OCI-LY1 (cell line): ENCODE measurements around the gene GALNT18.

Source experiments
- H2AFZ ChIP-seq: fragments of 200-600 bp; sonication (generic), shearing (Covaris generic); 2 replicates; pipeline ENCODE4 v1.6.0; 2014; ENCODE audit warnings: antibody characterized with exemption, mild to moderate bottlenecking, low read length
- H3F3A ChIP-seq: fragments of 200-600 bp; sonication (generic), shearing (Covaris generic); 2 replicates; pipeline ENCODE4 v1.6.0; 2014; ENCODE audit warnings: mild to moderate bottlenecking, antibody characterized with exemption, low read length, moderate library complexity; ENCODE audit not compliant: insufficient read depth
- H3K27ac ChIP-seq: fragments of 200-600 bp; sonication (generic); 2 replicates; pipeline ENCODE4 v1.5.1; 2014; ENCODE audit warnings: low read length, mixed run types, mild to moderate bottlenecking, low read depth; ENCODE audit not compliant: poor library complexity, severe bottlenecking
- H3K27me3 ChIP-seq: fragments of 200-600 bp; sonication (generic); 2 replicates; pipeline ENCODE4 v1.6.0; 2014; ENCODE audit warnings: antibody characterized with exemption, mild to moderate bottlenecking, low read length, moderate library complexity; ENCODE audit not compliant: insufficient read depth
- H3K36me3 ChIP-seq: fragments of 200-600 bp; sonication (generic); 2 replicates; pipeline ENCODE4 v1.6.1; 2014; ENCODE audit warnings: mild to moderate bottlenecking, antibody characterized with exemption, low read length, moderate library complexity, mixed read lengths; ENCODE audit not compliant: insufficient read depth
- H3K4me1 ChIP-seq: fragments of 200-600 bp; sonication (generic); 2 replicates; pipeline ENCODE4 v1.5.1; 2014; ENCODE audit warnings: mild to moderate bottlenecking, low read length, moderate library complexity; ENCODE audit not compliant: insufficient read depth, severe bottlenecking
- H3K4me2 ChIP-seq: fragments of 200-600 bp; sonication (generic), shearing (Covaris generic); 2 replicates; pipeline ENCODE4 v1.6.1; 2014; ENCODE audit warnings: low read length
- H3K4me3 ChIP-seq: fragments of 200-600 bp; sonication (generic); 2 replicates; pipeline ENCODE4 v1.5.1; 2014; ENCODE audit warnings: low read length, low read depth, mild to moderate bottlenecking, mixed read lengths; ENCODE audit not compliant: poor library complexity, severe bottlenecking
- H3K79me2 ChIP-seq: fragments of 200-600 bp; shearing (Covaris generic); 2 replicates; pipeline ENCODE4 v1.6.1; 2016; ENCODE audit warnings: mixed run types, low read length, mixed read lengths; ENCODE audit not compliant: insufficient read depth
- H3K9ac ChIP-seq: fragments of 200-600 bp; sonication (generic), shearing (Covaris generic); 2 replicates; pipeline ENCODE4 v1.6.1; 2014; ENCODE audit warnings: mild to moderate bottlenecking, low read length, mixed read lengths
- H3K9me2 ChIP-seq: fragments of 200-600 bp; sonication (generic), shearing (Covaris generic); 2 replicates; pipeline ENCODE4 v1.6.1; 2014; ENCODE audit warnings: low read depth, mild to moderate bottlenecking, low read length, mixed read lengths
- H3K9me3 ChIP-seq: fragments of 200-600 bp; shearing (Covaris generic); 2 replicates; pipeline ENCODE4 v1.6.1; 2014; ENCODE audit warnings: low read length, mixed read lengths
- H4K20me1 ChIP-seq: fragments of 200-600 bp; sonication (generic), shearing (Covaris generic); 2 replicates; pipeline ENCODE4 v1.6.0; 2016; ENCODE audit warnings: mild to moderate bottlenecking, low read length; ENCODE audit not compliant: insufficient read depth
- EZH2 ChIP-seq: fragments of 200-600 bp; sonication (generic), shearing (Covaris generic); IDR thresholded peaks from 2 replicates; pipeline ENCODE4 v1.8.0; 2017; ENCODE audit warnings: borderline replicate concordance, mixed run types, mild to moderate bottlenecking, antibody characterized with exemption, low read length, moderate library complexity, mixed read lengths
- TF ChIP-seq, protein P1 (sequence below): fragments of 200-600 bp; sonication (generic), shearing (Covaris generic); IDR thresholded peaks from 2 replicates; pipeline ENCODE4 v1.5.1; 2017; ENCODE audit warnings: mild to moderate bottlenecking, antibody characterized with exemption, low read length, moderate library complexity, mixed read lengths

The GALNT18 gene

DNA sequence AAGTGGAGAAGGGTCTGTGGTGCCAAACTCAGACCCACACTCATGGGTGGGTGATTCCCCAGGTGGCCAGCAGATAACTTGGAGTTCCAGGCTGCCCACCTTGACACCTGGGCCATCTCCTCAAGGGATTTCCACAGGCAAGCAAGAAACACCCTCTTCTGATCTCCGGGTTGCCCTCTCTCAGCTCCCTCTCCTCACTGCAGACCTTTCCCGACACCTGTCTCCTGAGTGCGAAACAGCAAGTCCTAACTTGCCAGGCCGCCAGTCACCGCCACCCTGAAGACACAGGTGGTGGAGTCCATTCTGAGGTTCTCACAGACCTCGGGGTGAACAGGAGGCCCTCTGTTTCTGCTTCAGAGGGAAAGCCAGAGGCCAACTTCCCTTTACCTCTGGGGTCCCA, 16.6 kb downstream of the GALNT18 start:
- no peak for TF ChIP-seq EZH2
- TF ChIP-seq, protein P1, sequence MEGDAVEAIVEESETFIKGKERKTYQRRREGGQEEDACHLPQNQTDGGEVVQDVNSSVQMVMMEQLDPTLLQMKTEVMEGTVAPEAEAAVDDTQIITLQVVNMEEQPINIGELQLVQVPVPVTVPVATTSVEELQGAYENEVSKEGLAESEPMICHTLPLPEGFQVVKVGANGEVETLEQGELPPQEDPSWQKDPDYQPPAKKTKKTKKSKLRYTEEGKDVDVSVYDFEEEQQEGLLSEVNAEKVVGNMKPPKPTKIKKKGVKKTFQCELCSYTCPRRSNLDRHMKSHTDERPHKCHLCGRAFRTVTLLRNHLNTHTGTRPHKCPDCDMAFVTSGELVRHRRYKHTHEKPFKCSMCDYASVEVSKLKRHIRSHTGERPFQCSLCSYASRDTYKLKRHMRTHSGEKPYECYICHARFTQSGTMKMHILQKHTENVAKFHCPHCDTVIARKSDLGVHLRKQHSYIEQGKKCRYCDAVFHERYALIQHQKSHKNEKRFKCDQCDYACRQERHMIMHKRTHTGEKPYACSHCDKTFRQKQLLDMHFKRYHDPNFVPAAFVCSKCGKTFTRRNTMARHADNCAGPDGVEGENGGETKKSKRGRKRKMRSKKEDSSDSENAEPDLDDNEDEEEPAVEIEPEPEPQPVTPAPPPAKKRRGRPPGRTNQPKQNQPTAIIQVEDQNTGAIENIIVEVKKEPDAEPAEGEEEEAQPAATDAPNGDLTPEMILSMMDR: no peak
- H3K27ac ChIP-seq: no peak overlapping the region
- H3K9me2 ChIP-seq: no peaks in the 10 kb centered on the region
- H4K20me1 ChIP-seq: no peaks in the 10 kb centered on the region
- no peak overlapping the region for H3K9ac ChIP-seq
- H2AFZ ChIP-seq: no peak overlapping the region
- no peak overlapping the region for H3K4me2 ChIP-seq
- H3K4me3 ChIP-seq: no peak overlapping the region
- no peaks in the 10 kb centered on the region for H3K36me3 ChIP-seq
- no peaks in the 10 kb centered on the region for H3K79me2 ChIP-seq
- no peaks in the 10 kb centered on the region for H3K9me3 ChIP-seq
- no peaks in the 10 kb centered on the region for H3F3A ChIP-seq
- peaks cover 4% of the 10 kb centered on the region; the same call in 1 of the 2 replicates for H3K27me3 ChIP-seq
- no peaks in the 10 kb centered on the region for H3K4me1 ChIP-seq

DNA sequence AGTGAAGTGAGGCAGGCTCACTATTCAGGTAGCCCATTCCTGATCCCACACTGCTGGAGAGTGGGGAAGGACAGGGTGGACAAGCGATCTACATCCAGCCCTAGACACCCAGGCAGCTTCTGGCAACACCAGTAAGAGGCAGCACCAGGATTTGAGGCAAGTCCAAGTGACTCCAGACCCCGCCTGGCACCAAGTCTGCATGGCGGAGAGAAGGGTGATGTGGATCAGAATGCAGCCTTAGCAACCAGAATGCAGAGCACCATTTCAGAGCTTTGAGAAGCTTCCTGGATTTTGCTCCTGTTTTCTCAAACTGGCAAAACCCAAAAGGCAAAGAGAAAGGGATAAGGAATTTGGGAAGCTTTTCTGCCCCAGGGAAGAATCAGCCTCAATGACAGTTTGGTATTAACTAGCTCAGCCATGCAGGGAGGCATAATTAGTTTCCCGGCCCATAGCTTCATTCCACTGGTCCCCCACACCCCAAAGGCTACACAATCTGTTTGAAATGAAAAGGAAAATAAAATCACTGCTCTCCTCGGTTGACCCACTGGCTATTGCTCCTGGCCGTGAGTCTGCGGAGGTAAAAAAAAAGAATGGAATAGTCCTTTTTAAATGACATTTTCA, 17.3 kb downstream of the GALNT18 start:
- Histone ChIP-seq H2AFZ (no peak overlapping the region), H3K9ac (no peak overlapping the region), H3K27me3 (peaks cover 4% of the 10 kb centered on the region; the same call in 1 of the 2 replicates), H3K79me2 (no peaks in the 10 kb centered on the region), H3K27ac (no peak overlapping the region), H3K4me1 (no peaks in the 10 kb centered on the region), H3K9me3 (no peaks in the 10 kb centered on the region), H3K9me2 (no peaks in the 10 kb centered on the region), H3F3A (no peaks in the 10 kb centered on the region), H4K20me1 (no peaks in the 10 kb centered on the region), H3K36me3 (no peaks in the 10 kb centered on the region), H3K4me3 (no peak overlapping the region), H3K4me2 (no peak overlapping the region)
- TF ChIP-seq, protein P1: no peak
- TF ChIP-seq EZH2: no peak

DNA sequence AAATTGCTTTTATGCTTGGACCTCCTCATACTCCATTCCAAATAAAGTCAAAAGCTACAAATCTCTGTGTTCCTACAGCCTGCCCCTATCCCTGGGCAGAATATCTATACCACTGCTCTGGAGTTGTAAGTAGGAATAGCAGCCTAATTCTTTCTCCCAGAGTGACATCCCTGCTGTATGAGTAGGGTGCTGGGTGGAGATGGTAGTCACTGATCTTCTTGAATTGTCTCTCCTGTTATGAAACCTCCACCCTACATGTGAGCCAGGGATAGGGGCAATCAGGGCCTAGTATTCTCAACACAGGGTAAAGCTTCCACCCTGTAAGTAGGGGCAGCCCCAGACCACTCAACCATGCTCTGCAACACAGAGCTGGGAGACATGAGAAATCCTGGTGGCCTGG, 19.8 kb downstream of the GALNT18 start:
- Histone ChIP-seq H3K9me3 (no peaks in the 10 kb centered on the region), H3K4me2 (no peak overlapping the region), H3K79me2 (no peaks in the 10 kb centered on the region), H3K9ac (no peak overlapping the region), H2AFZ (no peak overlapping the region), H3K4me1 (no peaks in the 10 kb centered on the region), H3K27me3 (peaks cover 4% of the 10 kb centered on the region; the same call in 1 of the 2 replicates), H3K27ac (no peak overlapping the region), H3K9me2 (no peaks in the 10 kb centered on the region), H4K20me1 (no peaks in the 10 kb centered on the region), H3F3A (no peaks in the 10 kb centered on the region), H3K4me3 (no peak overlapping the region), H3K36me3 (no peaks in the 10 kb centered on the region)
- TF ChIP-seq, protein P1: no peak
- TF ChIP-seq EZH2: no peak
